Measurements from ENCODE around the gene TIMM9. TPM values are rescaled to one million over a fixed set of nuclear protein-coding genes. Genes with fewer than 3 reads are reported as not detected.

The TIMM9 gene
- total RNA-seq, 2 donors from 2014 or later = 29.4 to 34.2 TPM

- no peak overlapping the region for H3K9ac ChIP-seq (ENCODE audit: extremely low read depth, low read length, poor library complexity, severe bottlenecking)
- no peak for DNase-seq
- Mint-ChIP-seq H3K4me1 (no peaks in the 10 kb centered on the region), H3K36me3 (ENCODE audit: low read depth) (peaks cover 14% of the 10 kb centered on the region), H3K4me3 (no peak overlapping the region), H3K9me3 (no peaks in the 10 kb centered on the region), H3K27me3 (ENCODE audit: insufficient read depth) (no peaks in the 10 kb centered on the region), H3K27ac (no peak overlapping the region)
- H3K27me3 ChIP-seq (ENCODE audit: control insufficient read depth, insufficient read depth, low read length, poor library complexity, severe bottlenecking) = no peaks in the 10 kb centered on the region
- H3K4me3 ChIP-seq (ENCODE audit: low read length) = no peak overlapping the region
- no peaks in the 10 kb centered on the region for H3K4me1 ChIP-seq (ENCODE audit: control insufficient read depth, insufficient read depth, low read length)
- peaks cover 43% of the 10 kb centered on the region for H3K36me3 ChIP-seq (ENCODE audit: control insufficient read depth, insufficient read depth, low read length)
- no peak overlapping the region for H3K27ac ChIP-seq (ENCODE audit: low read depth, low read length)
- WGBS, 2 experiments (ENCODE audit: insufficient coverage in 1 of 2, insufficient read length in 1 of 2) = 94 to 100% methylated on average over 6 to 7 of the region's 8 CpGs
- no peaks in the 10 kb centered on the region for H3K9me3 ChIP-seq (ENCODE audit: control insufficient read depth, low read length)
- TF ChIP-seq, protein P1, sequence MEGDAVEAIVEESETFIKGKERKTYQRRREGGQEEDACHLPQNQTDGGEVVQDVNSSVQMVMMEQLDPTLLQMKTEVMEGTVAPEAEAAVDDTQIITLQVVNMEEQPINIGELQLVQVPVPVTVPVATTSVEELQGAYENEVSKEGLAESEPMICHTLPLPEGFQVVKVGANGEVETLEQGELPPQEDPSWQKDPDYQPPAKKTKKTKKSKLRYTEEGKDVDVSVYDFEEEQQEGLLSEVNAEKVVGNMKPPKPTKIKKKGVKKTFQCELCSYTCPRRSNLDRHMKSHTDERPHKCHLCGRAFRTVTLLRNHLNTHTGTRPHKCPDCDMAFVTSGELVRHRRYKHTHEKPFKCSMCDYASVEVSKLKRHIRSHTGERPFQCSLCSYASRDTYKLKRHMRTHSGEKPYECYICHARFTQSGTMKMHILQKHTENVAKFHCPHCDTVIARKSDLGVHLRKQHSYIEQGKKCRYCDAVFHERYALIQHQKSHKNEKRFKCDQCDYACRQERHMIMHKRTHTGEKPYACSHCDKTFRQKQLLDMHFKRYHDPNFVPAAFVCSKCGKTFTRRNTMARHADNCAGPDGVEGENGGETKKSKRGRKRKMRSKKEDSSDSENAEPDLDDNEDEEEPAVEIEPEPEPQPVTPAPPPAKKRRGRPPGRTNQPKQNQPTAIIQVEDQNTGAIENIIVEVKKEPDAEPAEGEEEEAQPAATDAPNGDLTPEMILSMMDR (conservative IDR thresholded peaks at IDR 0.05) = no peak
These were observed 37.3 kb upstream of the TIMM9 start for GRCh38 chr14:58464652-58465051.

- no peaks in the 10 kb centered on the region for H3K9me3 Mint-ChIP-seq
- Histone ChIP-seq H3K27me3 (ENCODE audit: control insufficient read depth, insufficient read depth, low read length, poor library complexity, severe bottlenecking) (no peaks in the 10 kb centered on the region), H3K9ac (ENCODE audit: extremely low read depth, low read length, poor library complexity, severe bottlenecking) (no peak overlapping the region), H3K4me1 (ENCODE audit: control insufficient read depth, insufficient read depth, low read length) (no peaks in the 10 kb centered on the region), H3K4me3 (ENCODE audit: low read length) (no peak overlapping the region), H3K9me3 (ENCODE audit: control insufficient read depth, low read length) (no peaks in the 10 kb centered on the region), H3K27ac (ENCODE audit: low read depth, low read length) (no peak overlapping the region), H3K36me3 (ENCODE audit: control insufficient read depth, insufficient read depth, low read length) (peaks cover 41% of the 10 kb centered on the region)
- no peaks in the 10 kb centered on the region for H3K4me1 Mint-ChIP-seq
- H3K36me3 Mint-ChIP-seq (ENCODE audit: low read depth) = peaks cover 14% of the 10 kb centered on the region
- TF ChIP-seq, protein P1 (conservative IDR thresholded peaks at IDR 0.05) = no peak
- no peaks in the 10 kb centered on the region for H3K27me3 Mint-ChIP-seq (ENCODE audit: insufficient read depth)
- DNase-seq = no peak
- H3K27ac Mint-ChIP-seq = no peak overlapping the region
- H3K4me3 Mint-ChIP-seq = no peak overlapping the region
- WGBS, 2 experiments (ENCODE audit: insufficient coverage in 1 of 2, insufficient read length in 1 of 2) = 95 to 100% methylated on average over 2 of the region's 2 CpGs
These were observed 35.8 kb upstream of the TIMM9 start for GRCh38 chr14:58463147-58463546.

DNA sequence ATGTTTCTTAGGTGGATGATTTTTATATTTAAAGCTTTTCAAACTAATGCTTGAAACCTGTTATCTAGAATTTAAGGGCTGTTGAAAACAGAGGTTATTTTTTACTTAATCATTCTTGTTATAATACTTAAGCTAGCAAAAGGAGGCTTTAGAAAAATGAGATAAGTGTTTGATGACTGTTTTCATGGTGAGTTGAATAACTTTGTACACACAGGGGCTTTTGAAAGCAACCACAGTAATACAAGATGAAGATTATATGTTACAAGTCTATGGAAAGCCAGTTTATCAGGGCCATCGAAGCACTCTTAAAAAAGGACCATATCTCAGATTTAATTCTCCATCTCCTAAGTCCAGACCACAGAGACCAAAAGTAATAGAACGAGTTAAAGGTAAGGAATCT, 33.4 kb upstream of the TIMM9 start:
- no peak overlapping the region for H3K27ac ChIP-seq (ENCODE audit: low read depth, low read length)
- no peak overlapping the region for H3K4me3 ChIP-seq (ENCODE audit: low read length)
- peaks cover 40% of the 10 kb centered on the region for H3K36me3 ChIP-seq (ENCODE audit: control insufficient read depth, insufficient read depth, low read length)
- TF ChIP-seq, protein P1 (conservative IDR thresholded peaks at IDR 0.05) = no peak
- 86% methylated on average over 1 of the region's 2 CpGs; no CpG with 5 or more reads in 1 of the 2 experiments for WGBS, 2 experiments (ENCODE audit: insufficient coverage in 1 of 2, insufficient read length in 1 of 2)
- Mint-ChIP-seq H3K27me3 (ENCODE audit: insufficient read depth) (no peaks in the 10 kb centered on the region), H3K9me3 (no peaks in the 10 kb centered on the region), H3K27ac (no peak overlapping the region), H3K4me1 (peaks cover 2% of the 10 kb centered on the region), H3K4me3 (no peak overlapping the region), H3K36me3 (ENCODE audit: low read depth) (peaks cover 10% of the 10 kb centered on the region)
- DNase-seq = no peak
- H3K9me3 ChIP-seq (ENCODE audit: control insufficient read depth, low read length) = no peaks in the 10 kb centered on the region
- H3K9ac ChIP-seq (ENCODE audit: extremely low read depth, low read length, poor library complexity, severe bottlenecking) = no peak overlapping the region
- no peaks in the 10 kb centered on the region for H3K27me3 ChIP-seq (ENCODE audit: control insufficient read depth, insufficient read depth, low read length, poor library complexity, severe bottlenecking)
- no peaks in the 10 kb centered on the region for H3K4me1 ChIP-seq (ENCODE audit: control insufficient read depth, insufficient read depth, low read length)

Measured in endodermal cell (in vitro differentiated cells).